RWPE1 (cell line): ENCODE results near the gene OSTM1.
A peak's percentile ranks its signal among the peaks of the same experiment; 100 is the strongest.
"Not testable (repeated sequence)": the region's sequence is repeated elsewhere in the genome, so short reads cannot be mapped to it uniquely, and the experiment has no call there.

Experiments
- CTCF ChIA-PET: fragments of 350-600 bp; sonication (Branson Sonifier 250); formaldehyde crosslinking; extraction: SDS; loops from one replicate; lab custom pipeline; 2021; lab: Yijun Ruan, JAX
- POLR2A ChIA-PET: fragments of 400-600 bp; formaldehyde crosslinking; extraction: SDS; loops from one replicate; lab custom pipeline; 2020; ENCODE audit warnings: antibody characterized with exemption; ENCODE audit not compliant: low non-redundant PET; lab: Yijun Ruan, JAX
- DNase-seq: peaks from one replicate; pipeline ENCODE4 v3.0.0; 2012; ENCODE audit warnings: low spot score
- H3K27ac ChIP-seq: fragments of 450-650 bp; 2 replicates; pipeline ENCODE4 v1.5.1; 2017
- TF ChIP-seq, protein P1 (sequence below): fragments of 450-650 bp; conservative IDR thresholded peaks from 2 replicates; pipeline ENCODE4 v1.5.1; 2017; ENCODE audit warnings: low read depth, mild to moderate bottlenecking

Gene OSTM1

DNA sequence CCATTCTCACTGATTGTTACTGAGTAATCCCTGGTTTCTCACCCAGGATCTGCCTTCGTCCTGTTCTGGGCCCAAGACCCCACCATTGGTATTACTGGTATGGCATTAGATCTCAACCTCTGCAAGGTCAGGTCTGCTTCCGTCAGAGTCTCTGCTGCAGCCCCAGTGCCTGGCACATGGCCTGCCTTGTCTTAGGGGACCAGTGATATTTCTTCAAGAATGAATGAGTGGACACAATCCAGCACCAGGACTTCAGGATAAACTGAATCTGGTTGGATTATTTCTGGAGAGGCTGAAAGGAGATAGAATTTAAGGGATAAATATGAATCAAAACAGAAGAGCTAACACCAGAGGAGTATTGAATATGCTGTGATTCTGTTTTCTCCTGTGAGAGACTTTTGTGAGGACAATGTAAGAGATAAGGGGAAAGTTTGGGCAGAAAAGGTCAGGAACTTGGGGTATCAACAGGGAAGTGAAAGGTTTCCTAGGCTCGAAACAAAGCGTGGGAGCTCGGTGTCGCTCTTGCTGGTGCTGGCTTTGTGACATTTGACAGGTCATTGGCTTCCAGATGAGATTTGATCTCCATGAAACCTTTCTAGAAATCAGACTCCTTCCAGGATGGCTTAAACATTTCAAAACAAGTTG is 53.9 kb downstream of the OSTM1 start:
- ChIA-PET CTCF (interaction anchor here (0.7 kb wide), 1 partner anchor 15 kb away, joined by 4 read pairs; no protein-coding TSS in a partner anchor), POLR2A (no interaction called here)
- H3K27ac ChIP-seq, result no peak overlapping the region
- no peak for DNase-seq
- TF ChIP-seq, protein P1, sequence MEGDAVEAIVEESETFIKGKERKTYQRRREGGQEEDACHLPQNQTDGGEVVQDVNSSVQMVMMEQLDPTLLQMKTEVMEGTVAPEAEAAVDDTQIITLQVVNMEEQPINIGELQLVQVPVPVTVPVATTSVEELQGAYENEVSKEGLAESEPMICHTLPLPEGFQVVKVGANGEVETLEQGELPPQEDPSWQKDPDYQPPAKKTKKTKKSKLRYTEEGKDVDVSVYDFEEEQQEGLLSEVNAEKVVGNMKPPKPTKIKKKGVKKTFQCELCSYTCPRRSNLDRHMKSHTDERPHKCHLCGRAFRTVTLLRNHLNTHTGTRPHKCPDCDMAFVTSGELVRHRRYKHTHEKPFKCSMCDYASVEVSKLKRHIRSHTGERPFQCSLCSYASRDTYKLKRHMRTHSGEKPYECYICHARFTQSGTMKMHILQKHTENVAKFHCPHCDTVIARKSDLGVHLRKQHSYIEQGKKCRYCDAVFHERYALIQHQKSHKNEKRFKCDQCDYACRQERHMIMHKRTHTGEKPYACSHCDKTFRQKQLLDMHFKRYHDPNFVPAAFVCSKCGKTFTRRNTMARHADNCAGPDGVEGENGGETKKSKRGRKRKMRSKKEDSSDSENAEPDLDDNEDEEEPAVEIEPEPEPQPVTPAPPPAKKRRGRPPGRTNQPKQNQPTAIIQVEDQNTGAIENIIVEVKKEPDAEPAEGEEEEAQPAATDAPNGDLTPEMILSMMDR, result no peak

DNA sequence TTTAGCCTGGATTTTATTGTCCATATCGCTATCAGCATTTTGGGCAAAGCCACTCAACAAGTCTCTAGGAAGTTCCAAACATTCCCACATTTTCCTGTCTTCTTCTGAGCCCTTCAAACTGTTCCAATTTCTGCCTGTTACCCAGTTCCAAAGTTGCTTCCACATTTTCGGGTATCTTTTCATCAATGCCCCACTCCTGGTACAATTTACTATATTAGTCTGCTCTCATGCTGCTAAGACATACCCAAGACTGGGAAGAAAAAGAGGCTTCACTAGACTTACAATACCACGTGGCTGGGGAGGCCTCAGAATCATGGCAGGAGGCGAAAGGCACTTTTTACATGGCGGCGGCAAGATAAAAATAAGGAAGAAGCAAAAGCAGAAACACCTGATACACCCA is 58.3 kb downstream of the OSTM1 start:
- DNase-seq, POLR2A ChIA-PET, H3K27ac ChIP-seq, CTCF ChIA-PET: not testable (repeated sequence)

DNA sequence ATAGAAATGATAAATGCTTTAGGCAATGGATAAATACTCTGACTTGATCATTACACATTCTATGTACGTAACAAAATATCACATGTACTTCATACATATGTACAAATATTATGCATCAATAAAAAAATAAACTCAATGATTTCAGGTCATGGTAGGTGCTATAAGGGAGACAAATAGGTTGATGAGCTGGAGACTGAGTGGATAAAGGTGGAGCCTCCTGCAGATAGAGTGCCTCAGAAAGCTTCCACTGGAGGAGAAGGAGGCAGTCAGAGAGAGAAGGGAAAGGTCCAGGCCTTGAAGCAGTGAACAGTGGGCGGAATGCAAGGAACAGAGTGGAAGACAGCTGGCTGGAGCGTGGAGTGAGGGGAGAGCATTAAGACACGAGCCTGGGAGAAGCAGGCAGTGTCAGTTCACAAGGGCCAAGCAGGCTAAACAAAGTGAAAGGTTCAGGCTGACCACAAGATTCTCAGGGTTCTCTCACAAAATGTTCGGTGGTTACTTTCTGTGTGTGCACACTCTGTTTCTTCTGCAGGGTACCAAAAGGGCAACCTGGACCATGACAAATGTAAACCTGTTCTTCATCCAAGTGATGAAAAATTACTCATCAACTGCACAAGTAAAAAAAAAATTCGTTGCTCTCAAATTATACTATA is 60.6 kb downstream of the OSTM1 start:
- TF ChIP-seq, protein P1, result no peak
- ChIA-PET CTCF (interaction anchor here (0.8 kb wide), 1 partner anchor 18 kb away, joined by 4 read pairs; no protein-coding TSS in a partner anchor), POLR2A (no interaction called here)

DNA sequence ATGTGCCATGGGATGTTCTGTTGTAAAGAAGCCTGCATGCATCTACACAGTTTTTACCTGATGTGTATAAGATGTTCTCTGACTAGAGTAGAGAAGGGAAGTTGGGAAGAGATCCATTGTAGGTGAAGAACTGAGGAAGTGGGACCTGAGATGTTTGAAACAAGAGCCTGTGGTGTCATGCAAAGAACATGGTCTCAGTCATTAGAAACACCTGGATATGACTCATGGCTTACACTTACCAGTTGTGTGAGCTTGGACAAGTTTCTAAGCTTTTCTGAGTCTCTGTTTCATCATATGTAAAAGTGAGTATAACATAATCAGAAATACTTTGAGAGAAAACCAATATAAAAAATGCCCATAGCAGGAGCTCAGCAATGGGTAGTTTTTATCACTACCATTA is 64.6 kb downstream of the OSTM1 start:
- TF ChIP-seq, protein P1, result no peak
- peak; percentile 33 for DNase-seq
- ChIA-PET POLR2A (no interaction called here), CTCF (interaction anchor here (0.6 kb wide), 1 partner anchor 29 kb away, joined by 4 read pairs; no protein-coding TSS in a partner anchor)
- no peak overlapping the region for H3K27ac ChIP-seq

More for the DNA sequence above, 60.6 kb downstream of the OSTM1 start:
- no peak overlapping the region for H3K27ac ChIP-seq
- DNase-seq, result no peak

DNA sequence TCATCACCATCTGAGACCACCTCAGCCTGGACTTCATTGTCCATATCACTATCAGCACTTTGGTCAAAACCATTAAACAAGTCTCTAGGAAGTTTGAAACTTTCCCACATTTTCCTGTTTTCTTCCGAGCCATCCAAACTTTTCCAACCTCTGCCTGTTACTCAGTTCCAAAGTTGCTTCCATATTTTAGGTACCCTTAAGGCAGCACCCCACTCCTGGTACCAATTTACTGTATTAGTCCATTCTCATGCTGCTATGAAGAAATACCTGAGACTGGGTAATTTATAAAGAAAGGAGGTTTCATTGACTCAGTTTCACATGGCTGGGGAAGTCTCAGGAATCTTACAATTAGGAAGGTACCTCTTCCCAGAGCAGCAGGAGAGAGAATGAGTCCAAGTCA is 65.3 kb downstream of the OSTM1 start:
- CTCF ChIA-PET, DNase-seq, POLR2A ChIA-PET, H3K27ac ChIP-seq: not testable (repeated sequence)

DNA sequence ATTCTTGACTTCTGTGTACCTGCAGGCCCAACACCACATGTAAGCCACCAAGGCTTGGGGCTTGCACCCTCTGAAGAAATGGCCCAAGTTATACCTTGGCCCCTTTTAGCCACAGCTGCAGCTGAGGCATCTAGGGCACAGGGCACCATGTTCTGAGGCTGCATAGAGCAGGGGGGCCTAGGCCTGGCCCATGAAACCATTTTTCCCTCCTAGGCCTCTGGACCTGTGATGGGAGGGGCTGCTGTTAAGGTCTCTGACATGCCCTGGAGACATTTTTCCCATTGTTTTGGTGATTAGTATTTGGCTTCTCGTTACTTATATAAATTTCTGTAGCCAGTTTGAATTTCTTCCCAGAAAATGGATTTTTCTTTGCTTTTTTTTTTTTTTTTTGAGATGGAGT is 66.2 kb downstream of the OSTM1 start:
- H3K27ac ChIP-seq, result no peak overlapping the region
- ChIA-PET POLR2A (no interaction called here), CTCF (no interaction called here)
- TF ChIP-seq, protein P1, result no peak
- DNase-seq, result no peak

DNA sequence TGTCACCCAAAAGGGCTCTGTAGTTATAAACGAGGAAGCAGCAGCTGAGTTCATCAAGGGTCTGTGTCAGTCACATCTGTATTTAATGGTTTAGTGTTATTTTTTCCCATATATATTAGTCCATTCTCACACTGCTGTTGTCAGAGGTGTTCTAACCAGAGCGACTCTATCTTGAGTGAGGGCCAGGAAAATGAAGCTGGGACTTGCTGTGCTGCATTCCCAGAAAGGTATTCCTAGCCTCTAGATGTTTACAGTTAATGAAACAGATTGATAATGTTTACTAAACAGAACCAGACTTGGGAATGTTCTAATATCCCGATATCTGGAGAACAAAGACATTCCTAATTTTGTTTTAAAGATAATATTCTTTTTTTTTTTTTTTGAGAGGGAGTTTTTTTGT is 68.6 kb downstream of the OSTM1 start:
- no peak for DNase-seq
- TF ChIP-seq, protein P1, result no peak
- ChIA-PET POLR2A (no interaction called here), CTCF (interaction anchor here (0.6 kb wide), 1 partner anchor 14 kb away, joined by 4 read pairs; no protein-coding TSS in a partner anchor)
- H3K27ac ChIP-seq, result no peak overlapping the region
